Liver (tissue), 9 donors: ENCODE data around the gene SLC25A17. TPM values are rescaled to one million over a fixed set of nuclear protein-coding genes. Genes with fewer than 3 reads are reported as not detected.

Experiments used
- DNase-seq: peaks from one replicate; pipeline ENCODE4 v3.0.0-alpha.2; 2017; ENCODE audit warnings: low spot score
- H3K27ac ChIP-seq, 2 donors: one replicate each; pipeline ENCODE4 v1.7.0; 2013; ENCODE audit warnings: inconsistent platforms in 2 of 2, low read length in 2 of 2, control low read depth in 1 of 2, low read depth in 1 of 2, mild to moderate bottlenecking in 1 of 2
- H3K27me3 ChIP-seq, 4 donors: one replicate each; pipeline versions ENCODE4 v1.6.1 to v1.7.0; 2013; ENCODE audit warnings: low read length in 3 of 4, inconsistent platforms in 1 of 4, mild to moderate bottlenecking in 1 of 4, moderate library complexity in 1 of 4; ENCODE audit not compliant: control insufficient read depth in 4 of 4, insufficient read depth in 4 of 4
- H3K36me3 ChIP-seq, 4 donors: one replicate each; pipeline versions ENCODE4 v1.6.1 to v1.7.0; 2013; ENCODE audit warnings: low read length in 3 of 4, mild to moderate bottlenecking in 3 of 4, low read depth in 1 of 4, moderate library complexity in 1 of 4; ENCODE audit not compliant: control insufficient read depth in 4 of 4, insufficient read depth in 3 of 4
- H3K4me1 ChIP-seq, 4 donors: one replicate each; pipeline versions ENCODE4 v1.6.1 to v1.7.0; 2013; ENCODE audit warnings: low read length in 3 of 4, mild to moderate bottlenecking in 3 of 4, moderate library complexity in 1 of 4; ENCODE audit not compliant: control insufficient read depth in 4 of 4, insufficient read depth in 4 of 4
- H3K4me3 ChIP-seq, 3 donors: one replicate each; pipeline versions ENCODE4 v1.6.1 to v1.7.0; 2013; ENCODE audit warnings: low read length in 3 of 3, control low read depth in 1 of 3, low read depth in 1 of 3, mild to moderate bottlenecking in 1 of 3
- H3K9ac ChIP-seq, 2 donors: one replicate each; pipeline ENCODE4 v1.7.0; 2013; ENCODE audit warnings: low read length in 2 of 2, mild to moderate bottlenecking in 2 of 2, moderate library complexity in 2 of 2, control low read depth in 1 of 2, low read depth in 1 of 2
- H3K9me3 ChIP-seq, 4 donors: one replicate each; pipeline versions ENCODE4 v1.6.1 to v1.7.0; 2013; ENCODE audit warnings: low read length in 3 of 4; ENCODE audit not compliant: control insufficient read depth in 4 of 4
- CTCF ChIP-seq: fragments of 150-350 bp; IDR thresholded peaks from 2 replicates; pipeline ENCODE4 v1.5.1; 2017; ENCODE audit warnings: improper control_type of control experiment, low read depth, low read length; ENCODE audit not compliant: missing input control
- EGR1 ChIP-seq, 2 donors: IDR thresholded peaks; 2 replicates each; pipeline ENCODE4 v1.6.1; 2016 to 2018; ENCODE audit warnings: antibody characterized with exemption in 2 of 2, low read depth in 2 of 2
- FOXA1 ChIP-seq: IDR thresholded peaks from 2 replicates; pipeline ENCODE4 v1.6.1; 2016; ENCODE audit warnings: antibody characterized with exemption
- FOXA2 ChIP-seq: IDR thresholded peaks from 2 replicates; pipeline ENCODE4 v1.6.1; 2016; ENCODE audit warnings: antibody characterized with exemption
- GABPA ChIP-seq, 2 donors: IDR thresholded peaks in 1 of 2; conservative IDR thresholded peaks in 1 of 2; 2 replicates each; pipeline ENCODE4 v1.6.1; 2016; ENCODE audit warnings: antibody characterized with exemption in 2 of 2, mild to moderate bottlenecking in 1 of 2, moderate library complexity in 1 of 2
- HNF4A ChIP-seq, 2 donors: conservative IDR thresholded peaks; 2 replicates each; pipeline ENCODE4 v1.6.1; 2016; ENCODE audit warnings: antibody characterized with exemption in 2 of 2, mild to moderate bottlenecking in 2 of 2
- HNF4G ChIP-seq: IDR thresholded peaks from 2 replicates; pipeline ENCODE4 v1.6.1; 2016; ENCODE audit warnings: antibody characterized with exemption
- JUND ChIP-seq, 2 donors: IDR thresholded peaks; 2 replicates each; pipeline ENCODE4 v1.6.1; 2016; ENCODE audit warnings: antibody characterized with exemption in 2 of 2
- MAX ChIP-seq: IDR thresholded peaks from 2 replicates; pipeline ENCODE4 v1.6.1; 2016; ENCODE audit warnings: antibody characterized with exemption
- NR2F2 ChIP-seq: IDR thresholded peaks from 2 replicates; pipeline ENCODE4 v1.6.1; 2016; ENCODE audit warnings: antibody characterized with exemption
- RAD21 ChIP-seq, 2 donors: IDR thresholded peaks; 2 replicates each; pipeline ENCODE4 v1.6.1; 2016; ENCODE audit warnings: antibody characterized with exemption in 2 of 2, mild to moderate bottlenecking in 2 of 2
- REST ChIP-seq: IDR thresholded peaks from 2 replicates; pipeline ENCODE4 v1.6.1; 2016; ENCODE audit warnings: antibody characterized with exemption, mild to moderate bottlenecking
- RXRA ChIP-seq, 2 donors: IDR thresholded peaks; 2 replicates each; pipeline ENCODE4 v1.6.1; 2017 to 2018; ENCODE audit warnings: antibody characterized with exemption in 2 of 2, mild to moderate bottlenecking in 1 of 2
- SP1 ChIP-seq: IDR thresholded peaks from 2 replicates; pipeline ENCODE4 v1.6.1; 2018; ENCODE audit warnings: antibody characterized with exemption, mild to moderate bottlenecking
- TAF1 ChIP-seq: conservative IDR thresholded peaks from 2 replicates; pipeline ENCODE4 v1.6.1; 2016; ENCODE audit warnings: antibody characterized with exemption, mild to moderate bottlenecking
- YY1 ChIP-seq: IDR thresholded peaks from 2 replicates; pipeline ENCODE4 v1.6.1; 2016; ENCODE audit warnings: antibody characterized with exemption, mild to moderate bottlenecking
- ZBTB33 ChIP-seq: IDR thresholded peaks from 2 replicates; pipeline ENCODE4 v1.6.1; 2016; ENCODE audit warnings: antibody characterized with exemption
- WGBS: extraction: QIAGEN DNeasy Blood & Tissue Kit; methylation state at CpG from one replicate; pipeline ENCODE4 v1.1.7; 2013; 5-methylcytosine and 5-hydroxymethylcytosine counted together
- polyA plus RNA-seq, 2 donors: library from polyadenylated mRNA; stranded (reverse) in 1 of 2; unstranded in 1 of 2; fragments of 200-250 nt in 1 of 2; fragments of >200 nt in 1 of 2; fragmentation: Nextera tagmentation in 1 of 2; extraction: Ambion mirVana in 1 of 2; gene quantifications; one replicate each; pipeline versions ENCODE4 v1.2.1 to v1.2.3, GENCODE V29; 2013 to 2015
- total RNA-seq, 2 donors: library from RNA; depleted of rRNA; stranded (reverse); fragments of >200 nt; gene quantifications; one replicate each; pipeline ENCODE4 v1.2.3, GENCODE V29; 2014
- TF ChIP-seq, protein P1 (sequence below): IDR thresholded peaks from 2 replicates; pipeline ENCODE4 v1.6.1; 2016; ENCODE audit warnings: antibody characterized with exemption
- donor health status: healthy.
- donor health status: healthy.
- donor health status: healthy.
- donor health status: healthy.
- donor health status: healthy.

Gene SLC25A17
- total and polyA plus RNA-seq, 4 donors: 7.3 to 17.5 (median 11.2) TPM

DNA sequence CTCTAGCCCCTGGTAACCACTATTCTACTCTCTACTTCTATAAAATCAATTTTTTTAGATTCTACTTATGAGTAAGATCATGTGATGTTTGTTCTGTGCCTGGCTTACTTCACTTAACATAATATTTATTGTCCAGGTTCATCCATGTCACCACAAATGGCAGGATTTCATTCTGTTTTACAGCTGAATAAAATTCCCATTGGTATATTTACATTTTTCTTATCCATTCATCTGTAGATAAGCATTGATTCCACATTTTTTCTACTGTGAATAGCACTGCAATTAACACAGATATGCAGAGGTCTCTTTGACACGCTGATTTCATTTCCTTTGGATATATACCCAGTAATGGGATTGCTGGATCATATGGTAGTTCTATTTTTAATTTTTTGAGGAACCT is 15.8 kb downstream of the SLC25A17 start (continued):
- no peak for TF ChIP-seq MAX
- TF ChIP-seq JUND (IDR thresholded peaks at IDR 0.05): no peak
- TF ChIP-seq FOXA2: no peak
- TF ChIP-seq, protein P1, sequence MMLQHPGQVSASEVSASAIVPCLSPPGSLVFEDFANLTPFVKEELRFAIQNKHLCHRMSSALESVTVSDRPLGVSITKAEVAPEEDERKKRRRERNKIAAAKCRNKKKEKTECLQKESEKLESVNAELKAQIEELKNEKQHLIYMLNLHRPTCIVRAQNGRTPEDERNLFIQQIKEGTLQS: no peak
- no peak for TF ChIP-seq RXRA (IDR thresholded peaks at IDR 0.05)
- no peak for TF ChIP-seq HNF4G

DNA sequence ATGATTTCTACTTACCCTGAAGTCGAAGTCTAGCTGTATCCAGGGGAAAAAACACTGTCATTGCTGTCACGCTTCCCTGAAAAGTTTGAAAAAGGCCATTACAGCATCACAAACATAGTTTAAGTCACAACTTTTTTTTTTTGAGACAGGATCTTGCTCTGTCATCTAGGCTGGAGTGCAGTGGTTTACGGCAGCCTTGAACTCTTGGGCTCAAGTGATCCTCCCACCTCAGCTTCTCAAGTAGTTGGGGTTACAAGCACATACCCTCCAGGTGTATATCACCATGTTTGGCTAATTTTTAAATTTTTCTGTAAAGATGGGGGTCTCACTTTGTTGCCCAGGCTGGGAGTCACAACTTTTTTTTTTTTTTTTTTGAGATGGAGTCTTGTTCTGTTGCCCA is 20.1 kb downstream of the SLC25A17 start:
- DNase-seq: no peak
- peaks cover 1 to 6% (median 3%) of the 10 kb centered on the region in 4 donors for H3K36me3 ChIP-seq
- TF ChIP-seq ZBTB33 (no peak), EGR1 (IDR thresholded peaks at IDR 0.05; ENCODE audit: low read depth in 2 of 2) (no peak), GABPA (IDR thresholded peaks at IDR 0.05 in 1 of 2, conservative IDR thresholded peaks at IDR 0.05 in 1 of 2) (no peak), RAD21 (IDR thresholded peaks at IDR 0.05) (no peak), FOXA1 (no peak), MAX (no peak), JUND (IDR thresholded peaks at IDR 0.05) (no peak), FOXA2 (no peak), RXRA (IDR thresholded peaks at IDR 0.05) (no peak), CTCF (no peak), REST (no peak), HNF4G (no peak), YY1 (no peak), SP1 (no peak), HNF4A (conservative IDR thresholded peaks at IDR 0.05) (no peak), NR2F2 (no peak), TAF1 (no peak)
- TF ChIP-seq, protein P1: no peak
- H3K4me1 ChIP-seq: peaks cover 0 to 5% (median 1%) of the 10 kb centered on the region in 4 donors
- no peak overlapping the region for H3K4me3 ChIP-seq
- H3K9ac ChIP-seq: no peak overlapping the region
- WGBS: 94% methylated on average over 3 of the region's 3 CpGs
- H3K27me3 ChIP-seq: no peaks in the 10 kb centered on the region
- no peak overlapping the region for H3K27ac ChIP-seq
- no peaks in the 10 kb centered on the region for H3K9me3 ChIP-seq
